Measurements from ENCODE around the gene IQGAP3. TPM values are rescaled to one million over a fixed set of nuclear protein-coding genes. Genes with fewer than 3 reads are reported as not detected.

The IQGAP3 gene
- total RNA-seq, 1 experiment from 2014 or later = 25.6 TPM

GRCh38 chr1:156493742-156494141 lies 78.6 kb downstream of the IQGAP3 start:
- ChIA-PET POLR2A (no interaction called here), CTCF (no interaction called here)
- no peaks in the 10 kb centered on the region for H3K9me3 ChIP-seq (ENCODE audit: control insufficient read depth, insufficient read depth, low read depth, low read length)
- in situ Hi-C loops (cut with HindIII; ENCODE audit: low pct_unique_long_range_greater_than_20kb, low sequenced_read_pairs) = no loop called here
- intact Hi-C loops (cut with micrococcal nuclease; ENCODE audit: unreplicated experiment) = no loop called here
- no peak overlapping the region for H3K27ac ChIP-seq (ENCODE audit: low read length)
- H3K27me3 ChIP-seq (ENCODE audit: control insufficient read depth, insufficient read depth, low read length) = no peaks in the 10 kb centered on the region
- peaks cover 58% of the 10 kb centered on the region for H3K4me1 ChIP-seq (ENCODE audit: control insufficient read depth, insufficient read depth, low read length)
- no peak for DNase-seq (ENCODE audit: low read depth, low spot score)
- no peaks in the 10 kb centered on the region for H3K36me3 ChIP-seq (ENCODE audit: control insufficient read depth, insufficient read depth, low read length)
- ATAC-seq = no peak
- TF ChIP-seq CTCF (IDR thresholded peaks at IDR 0.05) = no peak
- TF ChIP-seq TCF7L2 (IDR thresholded peaks at IDR 0.05; ENCODE audit: low read depth, low read length) = no peak
- no peak for TF ChIP-seq REST (IDR thresholded peaks at IDR 0.05; ENCODE audit: insufficient read depth in 1 of 2, low read depth in 2 of 2, low read length in 1 of 2)
- no peak for TF ChIP-seq POLR2AphosphoS5 (IDR thresholded peaks at IDR 0.05; ENCODE audit: low read depth, low read length)
- H3K4me3 ChIP-seq (ENCODE audit: low read depth in 2 of 2, low read length in 2 of 2) = no peak overlapping the region
- BruUV-seq (replicated peaks) = no TSS peak

DNA sequence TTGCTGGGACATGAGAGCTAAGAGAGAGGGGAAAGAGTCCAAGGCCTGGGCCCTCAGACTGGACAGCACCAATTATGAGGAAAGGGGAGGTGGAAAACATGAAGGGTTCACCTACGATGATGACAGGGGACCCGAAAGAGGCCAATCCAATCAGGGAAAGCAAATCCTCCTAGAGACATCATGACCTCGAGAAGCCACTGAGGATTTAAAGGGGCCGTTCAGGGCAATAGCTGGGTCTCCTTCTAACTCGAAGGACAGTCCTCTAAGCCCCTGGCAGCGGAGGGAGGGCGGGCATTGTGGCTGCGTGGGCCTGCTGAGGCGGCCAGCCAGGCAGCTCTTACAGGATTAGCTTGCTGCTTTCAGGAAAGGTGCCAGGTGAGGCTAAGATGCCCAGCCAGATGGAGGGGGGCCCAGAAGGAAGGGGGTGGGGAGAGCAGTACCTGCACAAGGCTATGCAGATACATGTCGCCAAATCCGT lies 79.2 kb downstream of the IQGAP3 start:
- Histone ChIP-seq H3K36me3 (ENCODE audit: control insufficient read depth, insufficient read depth, low read length) (no peaks in the 10 kb centered on the region), H3K27me3 (ENCODE audit: control insufficient read depth, insufficient read depth, low read length) (no peaks in the 10 kb centered on the region), H3K27ac (ENCODE audit: low read length) (no peak overlapping the region), H3K4me3 (ENCODE audit: low read depth in 2 of 2, low read length in 2 of 2) (no peak overlapping the region), H3K4me1 (ENCODE audit: control insufficient read depth, insufficient read depth, low read length) (peaks cover 54% of the 10 kb centered on the region), H3K9me3 (ENCODE audit: control insufficient read depth, insufficient read depth, low read depth, low read length) (no peaks in the 10 kb centered on the region)
- ChIA-PET POLR2A (no interaction called here), CTCF (no interaction called here)
- in situ Hi-C loops (cut with HindIII; ENCODE audit: low pct_unique_long_range_greater_than_20kb, low sequenced_read_pairs) (no loop called here), intact Hi-C loops (cut with micrococcal nuclease; ENCODE audit: unreplicated experiment) (no loop called here)
- BruUV-seq (replicated peaks) = no TSS peak
- DNase-seq (ENCODE audit: low read depth, low spot score) (no peak), ATAC-seq (no peak)
- TF ChIP-seq TCF7L2 (IDR thresholded peaks at IDR 0.05; ENCODE audit: low read depth, low read length) = no peak
- no peak for TF ChIP-seq CTCF (IDR thresholded peaks at IDR 0.05)
- no peak for TF ChIP-seq REST (IDR thresholded peaks at IDR 0.05; ENCODE audit: insufficient read depth in 1 of 2, low read depth in 2 of 2, low read length in 1 of 2)
- no peak for TF ChIP-seq POLR2AphosphoS5 (IDR thresholded peaks at IDR 0.05; ENCODE audit: low read depth, low read length)
- no peak for TF ChIP-seq SIN3A (IDR thresholded peaks at IDR 0.05; ENCODE audit: borderline replicate concordance, insufficient read depth, low read depth, low read length)
